Stimulated activated memory B cell treated with anti-CD40 and anti-IgM and Interleukin-4, amounts not matched to agents 10 μg/mL and 1 μg/mL and 100 μg/mL, for 72 hours (primary cell): ENCODE data around the gene ATP6V1B1.

Experiments used
- ATAC-seq: fragments of 150-1000 bp; cut with Tn5 transposase; 2 replicates; pipeline ENCODE4 v1.10.0; 2021
- H3K27ac Mint-ChIP-seq: one replicate; pipeline ENCODE4 v1.8.0; 2022; ENCODE audit warnings: mild to moderate bottlenecking, mixed read lengths
- H3K27me3 Mint-ChIP-seq: one replicate; pipeline ENCODE4 v1.8.0; 2022; ENCODE audit warnings: mixed read lengths
- H3K36me3 Mint-ChIP-seq: one replicate; pipeline ENCODE4 v1.8.0; 2022; ENCODE audit warnings: mixed read lengths
- H3K4me1 Mint-ChIP-seq: one replicate; pipeline ENCODE4 v1.8.0; 2022; ENCODE audit warnings: mixed read lengths
- H3K4me3 Mint-ChIP-seq: one replicate; pipeline ENCODE4 v1.8.0; 2022; ENCODE audit warnings: mild to moderate bottlenecking, moderate library complexity, mixed read lengths
- H3K9me3 Mint-ChIP-seq: one replicate; pipeline ENCODE4 v1.8.0; 2022; ENCODE audit warnings: mixed read lengths

ATP6V1B1 gene

DNA sequence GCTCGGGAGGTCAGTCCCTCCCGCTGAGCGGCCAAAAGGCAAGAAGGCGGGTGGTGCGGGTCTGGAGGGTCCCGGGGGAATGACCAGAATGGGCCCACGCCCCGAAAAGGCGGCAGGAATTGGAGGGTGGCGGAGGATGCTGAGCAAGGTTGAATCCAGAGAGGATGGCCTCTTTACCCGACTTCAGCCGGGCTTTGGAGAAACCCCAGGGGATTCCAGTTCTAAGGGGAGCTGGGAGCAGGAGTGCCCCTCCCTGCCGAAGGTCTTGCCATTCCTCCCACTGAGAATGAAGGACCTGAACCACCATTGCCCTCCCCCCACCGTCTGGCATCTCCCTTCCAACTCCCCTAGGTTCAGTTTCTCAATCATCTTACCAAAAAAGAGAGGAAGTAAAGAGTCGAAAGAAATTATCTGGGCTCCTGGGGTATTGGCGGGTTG lies 38.9 kb upstream of the ATP6V1B1 start:
- no peaks in the 10 kb centered on the region for H3K9me3 Mint-ChIP-seq
- no peak overlapping the region for H3K4me3 Mint-ChIP-seq
- no peak overlapping the region for H3K27ac Mint-ChIP-seq
- H3K36me3 Mint-ChIP-seq: no peaks in the 10 kb centered on the region
- peaks cover 96% of the 10 kb centered on the region for H3K27me3 Mint-ChIP-seq
- no peak for ATAC-seq
- peaks cover 49% of the 10 kb centered on the region for H3K4me1 Mint-ChIP-seq

DNA sequence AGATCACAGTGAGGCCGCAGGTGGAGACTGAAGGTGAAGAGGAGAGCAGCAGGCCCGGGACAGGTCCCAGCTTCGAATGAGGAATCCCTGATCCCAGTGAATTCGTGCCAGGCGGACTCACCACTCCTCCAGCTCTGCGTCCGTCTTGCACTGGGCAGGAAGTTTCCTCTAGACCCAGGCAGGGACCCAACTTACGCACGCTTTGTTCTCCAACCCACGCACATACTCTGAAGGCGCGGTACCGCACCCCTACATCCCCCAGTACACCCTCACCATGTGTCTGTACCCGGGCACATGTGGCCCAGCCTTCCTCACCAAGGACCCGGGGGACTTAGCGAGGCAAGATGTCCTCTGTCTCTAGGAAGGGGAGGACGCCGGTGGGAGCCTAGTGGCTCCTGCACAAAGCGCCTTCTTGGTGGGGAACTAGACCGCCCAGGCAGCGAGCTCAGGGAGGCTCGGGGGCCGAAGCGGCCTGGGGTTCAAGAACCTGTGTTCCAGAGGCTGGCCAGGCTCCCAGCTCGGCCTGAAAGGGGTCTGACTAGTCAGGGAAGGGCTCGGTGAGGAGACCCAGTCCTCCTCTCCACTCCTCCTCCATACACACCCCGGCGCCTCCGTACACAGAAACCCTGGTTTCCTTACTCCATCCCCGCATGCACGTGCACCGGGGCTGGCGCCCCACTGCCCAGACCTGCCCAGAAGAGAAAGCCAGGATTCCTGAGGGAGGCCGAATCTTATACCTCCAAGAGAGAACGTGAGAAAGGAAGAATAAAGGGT lies 38.3 kb upstream of the ATP6V1B1 start:
- Mint-ChIP-seq H3K36me3 (no peaks in the 10 kb centered on the region), H3K4me3 (no peak overlapping the region)
- no peak for ATAC-seq

DNA sequence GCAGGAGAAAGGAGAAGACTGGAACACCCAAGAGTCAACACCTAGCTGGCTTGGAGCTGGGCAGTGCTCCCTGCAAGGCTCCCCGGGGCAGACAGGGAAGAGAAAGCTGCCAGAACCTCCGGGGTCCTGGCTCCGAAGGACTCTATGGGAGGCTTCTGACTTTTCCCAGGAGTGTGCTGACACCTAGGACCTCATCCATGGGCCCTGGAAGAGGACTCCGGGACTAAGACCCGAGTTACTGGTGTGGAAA lies 37.8 kb upstream of the ATP6V1B1 start:
- Mint-ChIP-seq H3K36me3 (no peaks in the 10 kb centered on the region), H3K9me3 (no peaks in the 10 kb centered on the region), H3K4me3 (no peak overlapping the region), H3K4me1 (peaks cover 54% of the 10 kb centered on the region), H3K27ac (no peak overlapping the region), H3K27me3 (peaks cover 96% of the 10 kb centered on the region)
- no peak for ATAC-seq

More for the DNA sequence above, 38.3 kb upstream of the ATP6V1B1 start:
- H3K9me3 Mint-ChIP-seq: no peaks in the 10 kb centered on the region
- peaks cover 96% of the 10 kb centered on the region for H3K27me3 Mint-ChIP-seq
- H3K4me1 Mint-ChIP-seq: peaks cover 54% of the 10 kb centered on the region
- H3K27ac Mint-ChIP-seq: no peak overlapping the region

DNA sequence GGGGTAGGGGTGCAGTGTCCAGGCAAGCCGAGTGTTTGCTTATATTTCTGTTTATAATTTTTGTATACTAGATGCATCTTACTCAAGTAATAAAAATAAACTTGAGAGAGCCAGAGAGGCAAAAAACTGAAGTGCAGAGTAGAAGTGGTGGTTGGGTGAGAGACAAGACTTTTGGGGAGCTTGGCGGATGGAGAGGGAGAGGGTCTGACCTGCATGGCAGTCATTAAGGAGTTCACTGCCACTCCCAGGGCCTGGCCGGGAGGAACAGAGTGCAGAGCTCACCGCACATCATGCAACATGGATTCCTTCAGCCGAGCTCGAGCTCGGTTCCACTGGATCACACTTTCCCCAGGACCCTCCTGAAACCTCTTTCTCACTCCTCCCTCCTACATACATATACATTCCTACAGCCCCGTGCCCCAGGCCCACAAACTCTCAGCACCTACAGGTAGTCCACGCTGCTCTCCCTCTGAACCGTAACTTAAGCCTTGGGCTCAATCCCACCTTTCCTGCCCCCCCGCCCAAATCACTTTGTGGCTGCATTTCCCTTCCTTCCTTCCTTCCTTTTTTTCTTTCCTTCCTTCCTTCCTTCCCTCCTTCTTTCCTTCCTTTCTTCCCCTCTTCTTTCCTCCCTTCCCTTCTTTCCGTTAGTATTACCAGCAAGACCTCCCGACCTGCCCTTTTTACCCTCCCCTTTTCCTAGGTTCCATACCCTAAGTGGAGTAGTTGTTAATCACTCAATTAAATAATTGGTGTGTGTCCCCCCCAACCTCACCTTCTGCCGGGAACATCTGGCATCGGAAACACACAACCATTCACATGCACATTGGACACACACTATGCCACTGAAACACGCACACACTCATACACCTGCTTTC lies 37.1 kb upstream of the ATP6V1B1 start:
- H3K36me3 Mint-ChIP-seq: no peaks in the 10 kb centered on the region
- H3K9me3 Mint-ChIP-seq: no peaks in the 10 kb centered on the region
- peaks cover 54% of the 10 kb centered on the region for H3K4me1 Mint-ChIP-seq
- H3K4me3 Mint-ChIP-seq: no peak overlapping the region
- ATAC-seq: no peak
- H3K27ac Mint-ChIP-seq: no peak overlapping the region
- H3K27me3 Mint-ChIP-seq: peaks cover 95% of the 10 kb centered on the region

DNA sequence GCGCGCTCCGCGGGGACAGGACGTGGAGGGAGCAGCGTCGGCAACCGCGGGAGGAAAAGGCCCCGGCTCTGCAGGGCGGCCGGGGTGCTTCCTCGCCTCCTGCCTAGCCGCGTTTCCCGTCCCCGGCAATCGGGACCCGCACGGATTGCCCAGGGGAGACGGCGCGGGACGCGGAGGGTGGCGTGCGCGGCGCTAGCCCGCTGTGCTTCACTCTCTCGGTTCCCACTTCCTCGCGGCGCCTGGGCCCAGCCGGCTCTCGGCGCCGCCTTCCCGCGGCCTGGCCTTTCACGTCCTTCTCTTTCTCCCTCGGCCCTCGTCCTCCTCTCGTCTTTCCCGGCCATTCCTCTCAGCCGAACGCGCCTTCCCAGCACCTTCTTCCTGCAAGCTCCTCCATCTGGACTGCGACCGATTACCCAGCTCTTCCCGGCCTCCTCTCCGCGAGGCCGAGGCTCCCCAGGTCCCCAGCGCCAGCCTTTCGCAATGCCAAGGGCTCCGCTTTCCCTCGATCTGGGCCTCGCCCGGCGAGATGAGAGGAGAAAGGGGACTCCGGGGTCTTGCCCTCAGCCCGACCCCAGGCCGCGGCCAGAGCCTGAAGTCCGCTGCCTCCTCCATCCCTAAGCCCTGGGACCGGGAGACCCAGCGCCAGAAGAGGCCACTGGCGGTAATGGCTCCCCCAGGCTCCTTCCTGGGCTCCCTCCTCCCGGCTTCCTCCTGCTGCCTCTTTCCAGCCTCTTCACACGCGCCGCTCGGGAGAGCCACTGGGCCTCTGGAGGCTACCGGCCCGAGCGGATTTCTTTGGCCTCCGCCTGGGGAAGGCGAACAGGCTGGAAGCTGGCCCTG lies 34.3 kb upstream of the ATP6V1B1 start:
- Mint-ChIP-seq H3K27me3 (peaks cover 99% of the 10 kb centered on the region), H3K9me3 (no peaks in the 10 kb centered on the region), H3K4me1 (peaks cover 55% of the 10 kb centered on the region), H3K4me3 (peak overlapping the region; percentile 67), H3K36me3 (no peaks in the 10 kb centered on the region), H3K27ac (peak overlapping the region; percentile 16)
- ATAC-seq: no peak

DNA sequence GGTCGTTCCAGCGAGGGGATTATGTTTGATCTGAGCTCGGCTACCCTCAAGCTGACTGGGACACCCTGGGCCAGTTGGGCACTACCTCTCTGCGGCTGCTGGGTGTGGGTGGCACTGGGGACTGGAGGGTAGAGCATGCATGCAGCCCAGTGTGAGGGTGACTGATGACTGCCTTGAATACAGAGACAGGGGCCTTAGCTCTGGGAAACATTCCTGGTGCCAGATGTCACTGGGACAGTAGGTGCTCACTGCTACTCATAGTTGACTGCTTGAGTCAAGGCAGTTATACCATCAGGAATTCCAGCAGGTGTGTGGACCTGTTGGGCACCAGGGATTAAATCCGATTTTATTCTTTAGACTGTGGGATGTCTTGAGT lies 33.6 kb upstream of the ATP6V1B1 start:
- Mint-ChIP-seq H3K4me3 (peak overlapping the region; percentile 26), H3K27ac (peak overlapping the region; percentile 16), H3K27me3 (peaks cover 99% of the 10 kb centered on the region), H3K9me3 (no peaks in the 10 kb centered on the region), H3K36me3 (no peaks in the 10 kb centered on the region), H3K4me1 (peaks cover 55% of the 10 kb centered on the region)
- no peak for ATAC-seq

DNA sequence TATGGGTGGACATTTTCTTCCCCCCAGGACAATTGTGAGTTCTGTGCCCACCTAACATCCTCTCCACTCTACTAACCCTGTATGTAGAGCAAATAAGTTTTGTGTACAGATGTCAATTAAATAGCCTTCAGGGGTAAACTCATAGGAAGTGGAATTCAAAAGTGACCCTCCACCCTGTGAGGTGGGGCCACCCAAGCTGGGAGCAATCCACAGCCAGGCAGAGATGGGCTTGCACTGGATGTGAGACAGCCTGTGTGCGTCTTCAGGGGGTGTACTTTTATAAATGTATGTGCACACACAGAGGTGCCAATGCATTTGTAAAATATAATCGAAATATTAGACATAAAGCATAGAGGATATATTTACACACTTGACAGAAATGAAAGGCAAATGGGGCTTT lies 33.1 kb upstream of the ATP6V1B1 start:
- Mint-ChIP-seq H3K4me3 (no peak overlapping the region), H3K9me3 (no peaks in the 10 kb centered on the region), H3K36me3 (no peaks in the 10 kb centered on the region), H3K27ac (no peak overlapping the region), H3K4me1 (peaks cover 55% of the 10 kb centered on the region), H3K27me3 (peaks cover 99% of the 10 kb centered on the region)
- no peak for ATAC-seq

DNA sequence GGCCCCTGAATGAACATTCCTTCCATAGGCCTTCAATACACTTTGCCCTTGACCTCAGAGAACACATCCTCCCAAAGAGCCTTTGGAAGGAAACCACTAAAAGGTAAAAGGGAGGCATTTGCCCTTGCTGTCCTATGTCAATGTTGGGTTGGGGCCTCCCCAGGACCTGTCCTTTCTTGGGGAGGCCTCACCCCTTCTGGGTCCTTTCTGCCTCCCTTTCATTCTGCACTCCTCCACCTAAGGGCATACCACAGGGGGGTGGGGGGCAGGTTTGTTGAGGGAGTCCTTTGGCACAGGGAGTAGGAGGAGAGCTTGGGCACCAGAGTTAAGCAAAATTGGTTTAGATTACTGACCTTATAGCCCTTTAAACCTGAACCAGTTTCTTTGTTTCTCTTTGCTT lies 32.5 kb upstream of the ATP6V1B1 start:
- Mint-ChIP-seq H3K27me3 (peaks cover 96% of the 10 kb centered on the region), H3K4me3 (no peak overlapping the region), H3K27ac (no peak overlapping the region), H3K9me3 (no peaks in the 10 kb centered on the region), H3K4me1 (peaks cover 56% of the 10 kb centered on the region), H3K36me3 (no peaks in the 10 kb centered on the region)
- ATAC-seq: no peak

DNA sequence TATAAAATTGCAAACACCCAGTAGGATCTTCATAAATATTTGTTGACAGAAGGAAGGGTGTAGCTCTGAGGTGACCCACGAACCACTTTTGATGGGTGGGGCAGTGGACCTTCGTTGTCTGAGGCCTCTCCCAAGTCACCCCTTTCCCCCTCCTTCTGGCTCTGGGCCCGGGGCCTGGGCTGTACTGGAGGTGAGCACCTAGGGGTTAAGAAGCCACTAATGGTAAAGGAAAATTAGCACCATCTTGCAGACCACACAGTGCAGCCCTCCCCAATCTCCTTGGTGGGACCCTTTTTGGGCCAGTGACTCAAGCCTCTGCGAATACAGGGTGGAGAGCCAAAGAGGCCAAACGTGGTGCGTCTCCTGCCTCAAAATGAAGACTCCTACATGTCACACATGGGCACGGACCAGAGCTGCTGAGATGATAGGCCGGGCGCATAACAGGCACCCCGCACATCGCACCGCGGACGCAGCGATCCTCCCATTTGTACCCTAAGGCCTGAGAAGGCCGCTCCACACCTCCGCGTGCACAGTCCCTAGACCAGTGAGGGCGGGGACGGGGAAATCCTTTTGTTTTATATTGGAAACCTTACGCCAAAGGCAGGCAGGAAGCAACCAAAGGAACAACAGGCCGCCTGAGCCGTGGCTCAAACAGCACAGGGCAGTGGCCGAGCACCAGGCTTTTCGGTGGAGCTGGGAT lies 31.9 kb upstream of the ATP6V1B1 start:
- ATAC-seq: no peak
- Mint-ChIP-seq H3K36me3 (no peaks in the 10 kb centered on the region), H3K27me3 (peaks cover 95% of the 10 kb centered on the region), H3K4me3 (no peak overlapping the region), H3K4me1 (peaks cover 53% of the 10 kb centered on the region), H3K27ac (no peak overlapping the region), H3K9me3 (no peaks in the 10 kb centered on the region)

DNA sequence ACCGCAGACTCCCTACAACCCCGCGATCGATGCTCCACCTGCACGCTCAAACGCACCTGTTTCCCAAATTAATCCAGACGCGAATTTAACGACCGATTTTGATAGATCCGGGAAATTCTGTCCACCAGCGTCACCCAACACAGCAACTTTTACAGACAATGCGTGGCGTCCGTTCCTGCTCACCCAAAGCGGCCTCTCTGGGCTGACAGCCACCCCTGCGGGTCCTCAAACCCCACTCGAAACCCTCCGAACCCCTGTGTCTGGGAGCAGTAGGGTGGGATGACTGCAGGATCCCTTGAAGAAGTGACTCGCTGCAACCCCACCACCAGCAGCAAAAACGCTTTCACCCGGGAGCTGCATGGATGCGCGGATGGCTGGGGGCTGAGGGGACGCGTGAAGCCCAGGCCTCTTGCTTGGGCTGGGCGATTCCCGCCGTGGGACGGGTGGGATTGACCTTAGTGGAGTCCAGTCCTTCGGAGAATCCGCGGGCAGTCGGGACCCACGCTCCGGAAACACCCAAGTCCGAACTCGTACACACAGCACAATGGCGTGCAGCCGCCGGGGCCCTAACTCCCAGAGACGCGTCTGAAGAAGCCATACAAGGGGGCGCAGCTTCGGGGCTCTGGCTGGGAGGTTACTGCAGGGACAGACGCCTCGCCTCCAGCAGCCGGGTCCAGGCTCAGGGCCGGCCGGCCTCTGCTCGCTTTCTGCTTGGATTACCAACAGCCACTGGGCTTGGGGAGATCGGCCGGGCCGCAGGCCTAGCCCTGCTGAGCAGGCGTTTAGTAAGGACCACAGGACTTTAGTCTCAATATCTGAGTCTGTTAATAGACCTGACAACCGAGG lies 31.1 kb upstream of the ATP6V1B1 start:
- Mint-ChIP-seq H3K9me3 (no peaks in the 10 kb centered on the region), H3K27me3 (peaks cover 92% of the 10 kb centered on the region), H3K4me1 (peaks cover 45% of the 10 kb centered on the region), H3K4me3 (no peak overlapping the region), H3K36me3 (no peaks in the 10 kb centered on the region), H3K27ac (no peak overlapping the region)
- ATAC-seq: no peak

DNA sequence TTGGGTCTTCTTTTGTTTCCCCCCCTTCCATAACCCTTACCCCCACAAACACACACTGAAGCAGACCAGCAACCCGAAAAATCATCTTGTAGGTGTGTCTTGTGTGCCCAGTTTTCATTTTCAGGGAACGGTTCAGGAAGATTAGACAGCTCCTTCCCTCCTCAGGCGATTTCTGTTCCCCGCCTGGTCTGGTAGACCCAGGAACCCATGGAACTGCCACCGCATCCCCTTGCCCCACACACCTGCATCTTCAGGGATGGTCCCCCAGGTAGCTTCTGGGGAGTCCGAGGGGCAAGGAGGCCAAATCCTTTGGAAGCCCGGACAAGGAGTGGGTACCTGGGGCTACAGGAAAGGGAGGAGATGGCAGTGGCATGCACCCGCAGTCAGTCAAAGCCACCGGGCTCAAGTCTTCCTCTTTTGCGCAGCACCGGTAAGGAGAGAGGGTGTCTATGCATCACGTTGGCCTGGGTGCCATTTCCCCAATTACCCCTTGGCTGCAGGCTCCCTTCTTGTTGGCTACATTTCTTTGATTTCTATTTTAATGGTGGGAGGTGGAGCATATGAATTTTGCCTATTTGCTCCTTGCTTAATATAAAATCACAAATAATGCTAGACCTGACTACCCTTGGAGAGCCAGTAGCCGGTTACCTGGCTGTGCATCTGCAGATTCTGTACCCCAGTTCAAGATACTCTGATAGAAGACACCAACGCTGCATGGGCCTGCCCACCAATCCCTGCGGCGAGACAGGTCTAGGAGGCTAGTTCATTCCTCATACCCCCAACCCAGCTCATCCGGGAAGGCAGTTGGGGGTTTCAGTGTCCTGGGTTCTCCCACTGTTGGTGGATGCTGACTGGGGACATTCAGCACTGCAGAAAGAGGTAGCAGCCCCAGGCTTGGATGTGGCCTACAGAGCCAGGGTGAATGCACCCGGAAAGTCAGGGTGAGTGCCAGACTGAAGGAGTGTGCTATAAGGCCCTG lies 30.0 kb upstream of the ATP6V1B1 start:
- no peak for ATAC-seq
- Mint-ChIP-seq H3K4me1 (peaks cover 37% of the 10 kb centered on the region), H3K27me3 (peaks cover 80% of the 10 kb centered on the region), H3K27ac (no peak overlapping the region), H3K4me3 (no peak overlapping the region), H3K36me3 (no peaks in the 10 kb centered on the region), H3K9me3 (no peaks in the 10 kb centered on the region)

DNA sequence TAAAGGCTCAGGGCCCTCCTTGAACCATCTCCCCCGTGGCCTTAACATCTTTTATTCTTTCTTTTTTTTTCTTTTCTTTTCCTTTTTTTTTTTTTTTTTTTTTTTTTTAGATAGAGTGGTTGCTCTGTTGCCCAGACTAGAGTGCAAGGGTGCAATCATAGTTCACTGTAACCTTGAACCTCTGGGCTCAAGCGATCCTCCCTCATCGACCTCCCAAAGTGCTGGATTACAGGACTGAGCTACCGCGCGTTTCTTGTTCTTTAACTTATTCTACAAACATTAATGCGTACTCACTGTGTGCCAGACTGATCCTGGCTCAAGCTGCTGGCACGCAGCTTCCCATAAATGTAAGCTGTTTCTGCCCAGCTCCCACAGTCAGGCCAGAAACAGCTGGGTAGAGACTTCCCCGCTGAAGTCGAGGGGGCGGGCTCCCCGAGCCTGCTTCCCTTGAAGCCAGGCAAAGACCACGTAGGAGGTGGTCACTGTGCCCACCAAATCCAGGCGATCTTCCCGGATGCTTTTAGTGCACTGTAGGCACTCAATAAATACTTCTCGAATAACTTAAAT lies 29.2 kb upstream of the ATP6V1B1 start:
- Mint-ChIP-seq H3K36me3 (no peaks in the 10 kb centered on the region), H3K4me3 (no peak overlapping the region), H3K9me3 (no peaks in the 10 kb centered on the region), H3K27ac (no peak overlapping the region), H3K4me1 (peaks cover 29% of the 10 kb centered on the region), H3K27me3 (peaks cover 77% of the 10 kb centered on the region)
- no peak for ATAC-seq
